ENCODE measurements around the gene KRT6C.
"Not testable (repeated sequence)": the region's sequence is repeated elsewhere in the genome, so short reads cannot be mapped to it uniquely, and the experiment has no call there.

KRT6C gene

GRCh38 chr12:52454411-52455201 is 19.0 kb downstream of the KRT6C start:
- DNase-seq, result no peak

DNA sequence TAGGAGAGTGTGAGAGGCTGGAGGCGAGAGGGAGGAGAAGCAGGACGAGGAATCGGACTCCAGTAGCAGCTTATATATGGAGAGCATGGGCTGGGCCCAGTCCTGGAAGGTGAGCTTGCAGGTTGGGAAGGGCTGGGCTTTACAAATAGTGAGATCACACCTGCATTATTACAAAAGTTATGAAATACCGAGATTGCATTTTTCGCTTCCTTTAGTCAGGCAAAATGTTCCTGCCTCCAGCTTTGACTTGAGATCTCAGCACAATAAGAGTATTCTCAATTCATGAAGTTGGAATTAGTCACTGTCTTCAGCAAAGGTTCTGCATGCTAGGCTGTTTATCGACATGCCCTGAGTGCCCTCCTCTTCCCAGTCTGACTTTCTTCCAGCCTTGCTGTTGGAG is 21.5 kb downstream of the KRT6C start, which contains the start of gene KRT6B:
KRT6B (minus strand) TSS at position 46 of the 400 bp plus-strand sequence. CDS start 68 bp downstream, outside the sequence.
- DNase-seq, result no peak

GRCh38 chr12:52448228-52448627 is 25.4 kb downstream of the KRT6C start:
- DNase-seq, result no peak

- DNase-seq, result not testable (repeated sequence)
Observed at GRCh38 chr12:52447196-52447595, 26.4 kb downstream of the KRT6C start.

DNA sequence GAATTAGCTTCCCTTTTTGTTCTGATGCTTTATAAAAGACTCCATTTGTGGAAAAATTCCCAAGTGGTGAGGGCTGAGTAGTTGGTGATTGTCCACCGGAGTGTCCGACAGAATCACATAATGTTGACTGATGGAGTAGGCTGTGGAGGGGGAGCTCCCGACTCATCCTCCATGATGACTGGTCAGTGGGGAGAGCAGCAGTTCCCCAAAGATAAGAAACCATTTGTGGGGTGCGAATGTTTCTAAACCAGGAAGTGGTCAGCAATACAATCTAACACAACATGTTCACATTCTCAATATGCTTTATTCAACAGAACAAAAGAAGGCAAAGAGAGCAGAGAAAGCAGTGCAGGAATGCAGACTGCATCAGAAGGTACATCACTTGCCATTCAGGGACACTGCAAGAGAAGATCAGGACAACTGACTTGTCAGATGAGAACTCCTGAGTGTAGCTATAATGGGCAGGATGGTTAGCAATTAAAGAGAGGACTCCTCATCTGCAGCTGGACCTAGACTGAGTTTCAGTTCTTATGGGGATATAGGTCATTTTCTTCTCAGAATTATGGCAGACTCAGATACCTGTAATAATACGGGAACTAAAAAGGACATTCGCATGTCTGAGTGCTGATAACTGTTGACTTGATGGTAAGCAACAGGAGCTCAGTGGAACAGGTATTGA is 27.1 kb downstream of the KRT6C start:
- DNase-seq, result no peak

GRCh38 chr12:52445876-52446275 is 27.7 kb downstream of the KRT6C start:
- DNase-seq, result no peak

DNA sequence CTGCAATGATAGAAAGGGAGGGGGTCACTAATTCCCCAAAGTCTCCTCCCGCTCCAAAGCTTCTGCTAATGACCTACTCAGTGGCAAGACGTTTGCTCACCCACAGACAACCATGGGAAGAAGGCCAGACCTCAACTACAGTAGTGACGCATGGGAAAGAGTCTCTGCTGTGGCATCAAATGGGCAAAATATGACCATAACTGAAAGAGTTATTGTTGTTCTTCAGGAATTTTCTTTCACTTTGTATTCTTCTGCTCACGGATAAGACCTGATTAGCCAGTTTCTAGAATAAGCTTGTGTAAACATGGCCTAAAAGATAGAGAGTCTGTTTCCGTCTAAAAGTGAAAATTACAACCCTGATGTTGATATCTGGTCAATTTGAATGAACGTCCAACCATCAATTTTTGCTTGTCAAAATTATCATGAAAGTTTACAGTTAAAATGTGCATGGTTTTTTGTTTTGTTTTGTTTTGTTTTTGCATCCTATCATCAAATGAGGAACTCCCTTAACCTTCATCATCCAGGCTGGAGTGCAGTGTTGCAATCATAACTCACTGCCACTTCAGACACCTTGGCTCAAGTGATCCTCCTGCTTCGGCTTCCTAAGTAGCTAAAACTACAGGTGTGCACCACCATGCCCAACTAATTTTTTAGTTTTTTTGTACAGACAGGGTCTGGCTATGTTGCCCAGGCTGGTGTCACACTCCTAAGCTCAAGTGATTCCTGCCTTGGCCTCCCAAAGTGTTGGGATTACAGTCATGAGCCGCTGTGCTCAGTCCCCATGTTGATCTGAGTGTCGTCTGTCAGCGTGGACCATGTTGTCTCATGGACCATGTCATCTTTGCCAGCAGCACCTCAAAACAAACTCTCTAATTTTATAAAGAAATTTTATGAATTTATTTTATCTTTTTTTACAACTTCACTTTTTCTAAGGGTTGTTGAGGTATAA is 28.7 kb downstream of the KRT6C start:
- no peak for DNase-seq

- DNase-seq, result no peak
Observed at GRCh38 chr12:52443966-52444365, 29.6 kb downstream of the KRT6C start.

GRCh38 chr12:52442600-52443061 is 31.0 kb downstream of the KRT6C start:
- DNase-seq, result no peak

- no peak for DNase-seq
Observed at GRCh38 chr12:52441320-52441911, 32.2 kb downstream of the KRT6C start.

- DNase-seq, result no peak
Observed at GRCh38 chr12:52440821-52441319, 32.7 kb downstream of the KRT6C start.

GRCh38 chr12:52439845-52440244 is 33.8 kb downstream of the KRT6C start:
- no peak for DNase-seq

DNA sequence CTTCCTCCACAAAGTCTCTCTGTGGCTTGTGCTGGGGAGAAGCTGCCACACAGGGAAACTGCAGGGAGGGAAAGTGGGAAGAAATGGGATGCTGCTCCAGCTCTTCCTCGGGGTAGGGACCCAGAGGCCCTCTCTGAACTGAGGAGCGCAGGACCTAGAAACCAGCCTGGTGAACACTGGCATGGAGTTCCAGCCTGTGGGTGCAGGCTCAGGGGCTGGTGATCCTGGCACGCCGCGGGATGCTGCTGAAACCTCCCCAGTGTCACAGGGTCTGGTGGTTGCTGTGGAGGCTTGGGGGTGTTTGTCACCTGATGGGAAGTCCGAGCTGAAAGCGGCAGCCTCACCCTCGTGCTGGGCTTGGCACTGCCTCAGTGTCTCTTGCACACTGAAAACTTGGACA is 34.2 kb downstream of the KRT6C start:
- DNase-seq, result no peak

- no peak for DNase-seq
Observed at GRCh38 chr12:52438305-52439301, 35.0 kb downstream of the KRT6C start.

GRCh38 chr12:52437508-52437907 is 36.1 kb downstream of the KRT6C start:
- no peak for DNase-seq

- no peak for DNase-seq
Observed at GRCh38 chr12:52436828-52437474, 36.7 kb downstream of the KRT6C start.

GRCh38 chr12:52436000-52436827 is 37.4 kb downstream of the KRT6C start:
- DNase-seq, result no peak

GRCh38 chr12:52435659-52435999 is 38.0 kb downstream of the KRT6C start:
- DNase-seq, result no peak

DNA sequence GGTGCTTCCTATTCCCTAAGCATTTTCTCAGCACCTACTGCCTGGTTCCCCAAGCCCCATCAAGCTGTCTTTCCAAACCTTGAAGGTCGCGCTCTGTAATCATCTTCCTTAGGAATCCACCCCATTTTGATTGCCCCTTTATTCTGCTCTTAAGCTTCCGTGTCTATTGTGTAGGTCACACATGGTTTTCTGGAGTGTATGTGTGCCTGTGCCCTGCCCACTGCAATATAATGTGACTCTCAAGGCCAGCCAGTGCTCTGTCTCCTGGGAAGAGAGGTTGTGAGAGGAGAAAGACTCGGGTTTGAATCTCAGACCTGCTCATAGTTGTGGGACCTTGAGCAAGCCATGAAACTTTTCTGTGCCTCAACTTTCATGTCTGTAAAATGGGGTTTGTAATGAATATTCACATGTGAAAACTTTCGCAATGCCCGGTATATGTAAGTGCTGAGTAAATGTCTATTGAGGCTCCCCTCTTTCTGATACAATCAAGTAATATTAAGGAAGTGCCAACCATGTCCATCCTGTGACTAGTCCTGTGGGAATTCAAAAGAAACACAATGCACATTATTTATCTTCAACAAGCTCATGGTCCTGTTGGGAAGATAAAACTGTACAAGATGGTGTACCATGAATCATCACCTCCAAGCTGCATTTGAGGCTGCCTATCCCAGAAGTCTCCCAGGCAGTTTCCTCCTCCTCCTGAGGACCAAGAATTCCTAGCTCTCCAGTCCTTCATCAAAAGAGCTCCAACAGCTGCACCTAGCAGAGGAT is 38.7 kb downstream of the KRT6C start:
- DNase-seq, result no peak
